ENCODE measurements around the gene FHL5.
A peak's percentile ranks its signal among the peaks of the same experiment; 100 is the strongest.
"Not testable (repeated sequence)": the region's sequence is repeated elsewhere in the genome, so short reads cannot be mapped to it uniquely, and the experiment has no call there.

FHL5 gene
- total RNA-seq: 0 to 1.2 (median 0) reads per million in 17 experiments

DNA sequence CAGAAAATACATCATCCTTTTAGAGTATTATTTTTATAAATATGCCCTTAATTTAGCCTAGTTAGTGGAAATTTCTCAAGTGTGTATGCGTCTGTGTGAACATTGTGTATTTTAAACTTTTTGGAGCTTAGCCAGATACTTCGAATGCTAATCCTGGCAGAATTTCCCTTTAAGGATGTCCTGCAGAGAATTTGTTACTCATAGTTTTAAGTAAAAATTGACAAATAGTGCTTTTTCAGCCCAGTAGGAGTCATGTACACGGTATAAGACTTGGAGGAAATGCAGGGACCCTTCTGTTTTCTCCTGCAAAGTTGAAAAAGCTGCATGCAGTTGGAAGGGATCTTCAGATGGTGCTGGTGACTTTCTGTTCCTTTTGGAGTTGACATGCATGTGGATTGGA is at the start of gene FHL5:
TSS of gene FHL5 (plus strand) at position 243 of the 400 bp plus-strand sequence. CDS start 40,486 bp downstream, outside the sequence.
- DNase-seq: no peak

GRCh38 chr6:96520171-96521115 is 42.5 kb upstream of the FHL5 start:
- DNase-seq: no peak

DNA sequence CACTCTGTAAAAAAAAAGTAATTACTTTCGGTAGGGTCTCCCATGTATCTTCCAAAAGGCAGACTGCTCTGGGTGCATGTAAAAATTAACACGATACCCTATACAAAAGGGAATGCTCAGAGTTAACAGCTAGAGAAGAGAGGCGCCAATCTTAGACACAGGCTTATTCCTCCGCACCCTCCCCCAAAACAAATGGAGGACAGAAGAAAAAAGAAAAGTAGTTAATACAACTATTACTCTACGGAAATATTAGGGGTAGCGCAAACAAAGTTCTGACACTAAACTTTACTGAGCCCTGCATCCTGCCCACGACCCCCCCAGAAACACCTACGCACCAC is 41.7 kb upstream of the FHL5 start:
- DNase-seq: no peak

GRCh38 chr6:96521644-96522464 is 41.1 kb upstream of the FHL5 start, which contains the start of gene UFL1:
TSS of gene UFL1 (plus strand) at chr6:96521806. CDS start at chr6:96521874, 68 bp downstream.
- DNase-seq: peak; percentile 95 to 97 (median 97)

GRCh38 chr6:96522465-96523009 is 40.4 kb upstream of the FHL5 start:
- peak; percentile 10 to 32 (median 14) for DNase-seq

- DNase-seq: peak in 2 of 4 experiments; percentile 3 to 8
Measured at GRCh38 chr6:96528193-96528592, 34.7 kb upstream of the FHL5 start.

- peak in 2 of 4 experiments; percentile 12 to 25 for DNase-seq
Measured at GRCh38 chr6:96532399-96532798, 30.5 kb upstream of the FHL5 start.

- no peak for DNase-seq
Measured at GRCh38 chr6:96537726-96538125, 25.2 kb upstream of the FHL5 start.

DNA sequence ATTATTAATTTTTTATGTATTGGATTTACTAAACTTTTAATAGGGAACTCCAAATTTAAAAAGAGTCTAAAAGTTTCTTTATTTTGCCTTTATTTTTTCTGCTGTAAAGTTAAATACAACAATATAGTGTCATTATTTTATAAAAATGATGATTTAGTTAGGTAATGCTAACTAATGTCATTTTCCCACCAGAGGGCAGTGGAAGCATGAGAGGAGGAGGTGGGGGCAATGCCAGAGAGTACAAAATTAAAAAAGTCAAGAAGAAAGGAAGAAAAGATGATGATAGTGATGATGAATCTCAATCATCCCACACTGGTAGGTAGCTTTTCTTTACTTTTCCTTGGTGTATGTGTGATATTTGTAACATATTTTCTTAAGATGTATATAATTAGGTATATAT is 20.2 kb upstream of the FHL5 start:
- peak in 2 of 4 experiments; percentile 7 to 14 for DNase-seq

DNA sequence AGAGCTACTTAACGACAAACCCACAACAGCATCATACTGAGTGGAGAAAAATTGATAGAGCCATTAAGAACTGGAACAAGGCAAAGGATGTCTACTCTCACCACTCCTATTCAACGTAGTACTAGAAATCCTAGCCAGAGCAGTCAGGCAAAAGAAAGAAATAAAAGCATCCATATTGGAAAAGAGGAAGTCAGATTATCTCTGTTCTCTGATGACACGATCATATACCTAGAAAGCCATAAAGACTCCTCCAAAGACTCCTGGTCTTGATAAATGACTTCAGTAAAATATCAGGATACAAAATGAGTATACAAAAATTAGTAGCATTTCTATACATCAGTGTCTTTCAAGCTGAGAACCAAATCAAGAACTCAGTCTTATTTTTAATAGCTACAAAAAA is 17.0 kb upstream of the FHL5 start:
- DNase-seq: no peak

GRCh38 chr6:96547654-96548053 is 15.3 kb upstream of the FHL5 start:
- DNase-seq: no peak

GRCh38 chr6:96554558-96554957 is 8.4 kb upstream of the FHL5 start:
- no peak for DNase-seq

- DNase-seq: not testable (repeated sequence)
Measured at GRCh38 chr6:96559740-96560139, 3.2 kb upstream of the FHL5 start.

GRCh38 chr6:96563853-96564252 is 925 bp downstream of the FHL5 start:
- DNase-seq: no peak

DNA sequence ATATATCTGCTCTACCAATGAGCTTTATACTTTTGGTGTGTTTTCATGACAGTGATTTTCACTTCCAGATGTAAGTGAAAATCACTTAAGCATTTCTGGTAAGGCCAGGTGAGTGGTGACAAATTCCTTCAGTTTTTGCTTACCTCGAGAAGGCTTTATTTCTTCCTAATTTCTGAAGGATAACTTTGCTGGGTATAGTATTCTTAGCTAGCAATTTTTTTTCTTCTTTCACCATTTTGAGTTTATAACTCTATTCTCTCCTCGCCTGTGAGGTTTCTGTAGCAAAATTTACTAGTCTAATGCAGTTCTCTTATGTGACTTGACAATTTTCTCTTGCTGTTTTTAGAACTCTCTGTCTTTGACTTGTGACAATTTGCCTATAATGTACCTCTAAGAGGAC is 7.1 kb downstream of the FHL5 start:
- no peak for DNase-seq

- no peak for DNase-seq
Measured at GRCh38 chr6:96571551-96571950, 8.6 kb downstream of the FHL5 start.

DNA sequence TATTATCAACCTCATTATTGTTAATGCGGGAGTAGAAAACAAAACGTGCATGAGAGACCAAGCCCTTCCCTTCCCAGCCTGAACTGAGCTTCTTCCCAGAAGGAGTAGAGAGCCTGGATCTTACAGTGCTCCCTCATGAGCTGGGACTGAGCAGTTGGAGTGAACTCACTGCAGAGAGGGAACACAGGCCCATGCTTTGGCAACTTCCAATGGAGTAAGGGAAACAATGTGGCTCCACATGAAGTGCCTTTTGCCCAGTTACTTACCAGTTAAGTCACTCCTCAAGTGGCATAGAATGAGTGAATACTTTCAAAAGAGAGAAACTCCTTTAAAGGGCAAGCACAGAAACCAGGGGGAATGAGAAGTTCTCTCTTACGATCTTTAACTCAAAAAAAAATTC is 12.4 kb downstream of the FHL5 start:
- no peak for DNase-seq

DNA sequence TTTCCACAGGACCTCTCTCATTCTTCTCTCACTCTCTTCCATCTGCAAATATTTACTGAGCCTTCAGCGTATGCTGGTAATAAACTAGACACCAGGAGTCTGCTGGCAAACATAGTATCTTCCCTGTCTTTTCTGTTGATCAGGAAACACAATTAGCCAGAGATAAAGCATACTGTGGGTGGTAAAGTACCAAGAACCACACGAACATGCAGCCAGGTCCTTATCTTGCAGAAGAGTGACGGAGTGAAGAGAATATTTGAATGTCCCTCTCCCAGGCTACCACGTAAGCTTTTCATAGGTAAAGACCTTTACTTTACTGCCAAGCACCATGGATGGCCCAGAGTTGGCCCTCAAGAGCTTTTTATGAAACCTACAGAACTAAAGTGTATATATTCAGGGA is 13.3 kb downstream of the FHL5 start:
- DNase-seq: no peak

GRCh38 chr6:96582021-96582420 is 19.1 kb downstream of the FHL5 start:
- DNase-seq: no peak

- DNase-seq: no peak
Measured at GRCh38 chr6:96582436-96582835, 19.5 kb downstream of the FHL5 start.

GRCh38 chr6:96604420-96604819 is 41.5 kb downstream of the FHL5 start:
- no peak for DNase-seq

DNA sequence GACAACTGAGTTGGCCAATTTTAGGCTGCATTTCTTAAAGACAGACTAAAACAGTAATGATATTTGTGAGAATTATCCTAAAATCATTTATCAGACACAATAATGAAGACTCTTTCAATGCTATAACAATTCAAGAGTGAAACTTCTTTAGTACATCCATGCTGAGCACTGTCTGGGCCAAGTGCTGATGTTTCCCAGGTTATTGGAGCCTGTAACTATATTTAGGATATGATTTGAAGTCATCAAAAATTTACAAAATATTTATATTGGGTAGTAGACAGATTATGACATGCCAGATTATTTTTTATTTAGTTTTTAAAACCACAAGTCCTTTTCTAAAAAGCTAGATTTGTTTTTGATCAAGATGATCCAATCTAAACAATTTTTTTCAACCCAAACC is 45.1 kb downstream of the FHL5 start:
- no peak for DNase-seq

- DNase-seq: no peak
Measured at GRCh38 chr6:96610019-96610418, 47.1 kb downstream of the FHL5 start.
